IMR-90 (cell line): ENCODE results near the gene NUP93. TPM values are rescaled to one million over a fixed set of nuclear protein-coding genes. Genes with fewer than 3 reads are reported as not detected.

Source experiments
- ATAC-seq: fragments of 200-7000 bp; cut with Tn5 transposase; 2 replicates; pipeline ENCODE4 v1.9.1; 2020; ENCODE audit warnings: low read depth, mild to moderate bottlenecking, moderate library complexity
- BruUV-seq: library from RNA; stranded (reverse); fragments of 400-500 nt; replicated peaks from 2 replicates; lab custom pipeline; 2021; lab: Mats Ljungman, UMichigan
- CTCF ChIA-PET: fragments of 300-600 bp; formaldehyde crosslinking; extraction: SDS; loops from one replicate; lab custom pipeline; 2021; ENCODE audit warnings: antibody characterized with exemption; lab: Yijun Ruan, JAX
- POLR2A ChIA-PET: fragments of 300-600 bp; sonication (Branson Sonifier 250); formaldehyde crosslinking; loops from one replicate; lab custom pipeline; 2022; ENCODE audit warnings: antibody characterized with exemption; ENCODE audit not compliant: unreplicated experiment; lab: Charles Lee
- DNase-seq: peaks from one replicate; pipeline ENCODE4 v3.0.0; 2013
- H2AFZ ChIP-seq: replicated peaks from 2 replicates; pipeline ENCODE3; 2013; ENCODE audit warnings: low read length, mild to moderate bottlenecking; ENCODE audit not compliant: poor library complexity
- H2AK5ac ChIP-seq: 2 replicates; pipeline ENCODE4 v1.6.1; 2013; ENCODE audit warnings: low read depth, low read length, inconsistent platforms
- H2AK9ac ChIP-seq: replicated peaks from 2 replicates; pipeline ENCODE3; 2013; ENCODE audit warnings: mild to moderate bottlenecking, low read depth, low read length, moderate library complexity; ENCODE audit not compliant: poor library complexity
- H2BK120ac ChIP-seq: 2 replicates; pipeline ENCODE4 v1.6.1; 2013; ENCODE audit warnings: low read depth, low read length, inconsistent platforms
- H2BK15ac ChIP-seq: 3 replicates; pipeline ENCODE4 v1.6.1; 2013; ENCODE audit warnings: low read depth, low read length, inconsistent platforms
- H2BK20ac ChIP-seq: 2 replicates; pipeline ENCODE4 v1.6.1; 2013; ENCODE audit warnings: low read depth, mild to moderate bottlenecking, inconsistent platforms, low read length, moderate library complexity
- H2BK5ac ChIP-seq: 2 replicates; pipeline ENCODE4 v1.6.1; 2013; ENCODE audit warnings: mild to moderate bottlenecking, low read depth, low read length, inconsistent platforms; ENCODE audit not compliant: poor library complexity, severe bottlenecking
- H3K14ac ChIP-seq: replicated peaks from 2 replicates; pipeline ENCODE4 v1.6.1; 2013; ENCODE audit warnings: low read depth, low read length, inconsistent platforms
- H3K18ac ChIP-seq: 2 replicates; pipeline ENCODE4 v1.6.1; 2013; ENCODE audit warnings: low read depth, low read length, control low read depth
- H3K23ac ChIP-seq: 2 replicates; pipeline ENCODE4 v1.6.1; 2013; ENCODE audit warnings: low read depth, low read length, inconsistent platforms
- H3K27ac ChIP-seq: 2 replicates; pipeline ENCODE4 v1.5.1; 2013; ENCODE audit warnings: mild to moderate bottlenecking, control low read depth, low read length; ENCODE audit not compliant: insufficient read depth
- H3K27me3 ChIP-seq: 2 replicates; pipeline ENCODE4 v1.6.1; 2013; ENCODE audit warnings: low read length; ENCODE audit not compliant: control insufficient read depth, insufficient read depth
- H3K36me3 ChIP-seq: 2 replicates; pipeline ENCODE4 v1.6.1; 2013; ENCODE audit warnings: low read length, mixed read lengths; ENCODE audit not compliant: control insufficient read depth, insufficient read depth
- H3K4ac ChIP-seq: 2 replicates; pipeline ENCODE4 v1.6.1; 2013; ENCODE audit warnings: low read depth, low read length, inconsistent platforms
- H3K4me1 ChIP-seq: 2 replicates; pipeline ENCODE4 v1.6.1; 2013; ENCODE audit warnings: low read length, mixed read lengths; ENCODE audit not compliant: control insufficient read depth, insufficient read depth
- H3K4me2 ChIP-seq: 2 replicates; pipeline ENCODE4 v1.6.1; 2013; ENCODE audit warnings: low read depth, mild to moderate bottlenecking, control low read depth, low read length, moderate library complexity
- H3K4me3 ChIP-seq: 2 replicates; pipeline ENCODE4 v1.5.1; 2013; ENCODE audit warnings: low read depth, mild to moderate bottlenecking, control low read depth, low read length, moderate library complexity; ENCODE audit not compliant: insufficient read depth
- H3K56ac ChIP-seq: 2 replicates; pipeline ENCODE4 v1.6.1; 2013; ENCODE audit warnings: low read length, inconsistent platforms; ENCODE audit not compliant: insufficient read depth; ENCODE audit errors: extremely low read depth
- H3K79me1 ChIP-seq, 2 experiments: 2 replicates each; pipeline ENCODE4 v1.6.1; 2013; ENCODE audit warnings: low read length in 2 of 2, inconsistent platforms in 1 of 2, low read depth in 1 of 2
- H3K9ac ChIP-seq: 2 replicates; pipeline ENCODE4 v1.6.1; 2013; ENCODE audit warnings: low read depth, low read length, control low read depth
- H3K9me1 ChIP-seq: 2 replicates; pipeline ENCODE4 v1.6.1; 2013; ENCODE audit warnings: low read length, inconsistent platforms; ENCODE audit not compliant: insufficient read depth
- H3K9me3 ChIP-seq: 2 replicates; pipeline ENCODE4 v1.6.1; 2013; ENCODE audit warnings: low read length; ENCODE audit not compliant: control insufficient read depth, insufficient read depth
- H4K20me1 ChIP-seq: 2 replicates; pipeline ENCODE4 v1.6.1; 2013; ENCODE audit warnings: low read length, inconsistent platforms; ENCODE audit not compliant: insufficient read depth
- H4K5ac ChIP-seq: 2 replicates; pipeline ENCODE4 v1.6.1; 2013; ENCODE audit warnings: mild to moderate bottlenecking, low read depth, low read length, control low read depth
- H4K8ac ChIP-seq, 2 experiments: 2 replicates each; pipeline ENCODE4 v1.6.1; 2013; ENCODE audit warnings: low read depth in 2 of 2, low read length in 2 of 2, control low read depth in 1 of 2, inconsistent platforms in 1 of 2
- H4K91ac ChIP-seq: 2 replicates; pipeline ENCODE4 v1.6.1; 2013; ENCODE audit warnings: low read depth, low read length, inconsistent platforms; ENCODE audit not compliant: insufficient read depth
- CEBPB ChIP-seq: IDR thresholded peaks from 2 replicates; pipeline ENCODE4 v1.6.1; 2012; ENCODE audit warnings: low read depth, low read length, improper control_type of control experiment
- CHD1 ChIP-seq: IDR thresholded peaks from 2 replicates; pipeline ENCODE4 v1.6.1; 2012; ENCODE audit warnings: low read depth, low read length, improper control_type of control experiment
- FOS ChIP-seq: fragments of 150-350 bp; IDR thresholded peaks from 2 replicates; pipeline ENCODE4 v1.6.1; 2016; ENCODE audit warnings: low read depth, low read length
- MAZ ChIP-seq: IDR thresholded peaks from 2 replicates; pipeline ENCODE4 v1.6.1; 2012; ENCODE audit warnings: low read depth, mild to moderate bottlenecking, low read length, improper control_type of control experiment, moderate library complexity, borderline replicate concordance
- NFE2L2 ChIP-seq: fragments of 150-350 bp; IDR thresholded peaks from 2 replicates; pipeline ENCODE4 v1.6.1; 2016; ENCODE audit warnings: low read depth, mild to moderate bottlenecking, low read length
- SMC3 ChIP-seq: fragments of 150-350 bp; IDR thresholded peaks from 2 replicates; pipeline ENCODE4 v1.6.1; 2016; ENCODE audit warnings: low read depth, mild to moderate bottlenecking, antibody characterized with exemption, low read length, moderate library complexity
- WGBS, 2 experiments: methylation state at CpG; one replicate each; pipeline versions ENCODE4 v1.1.5 to v1.1.7; 2013; ENCODE audit warnings: missing lambda C conversion rate in 2 of 2; ENCODE audit not compliant: insufficient read length in 1 of 2; ENCODE audit errors: extremely low coverage in 2 of 2; 5-methylcytosine and 5-hydroxymethylcytosine counted together
- dilution Hi-C: fragments of 300-500 bp; cut with HindIII; formaldehyde crosslinking; loops from one replicate; pipeline ENCODE4 v1.14.3; 2018; ENCODE audit warnings: low sequenced_read_pairs; ENCODE audit not compliant: unreplicated experiment
- in situ Hi-C: fragments of 300-500 bp; cut with MboI; formaldehyde crosslinking; loops from 3 replicates; pipeline ENCODE4 v1.14.3; 2019; ENCODE audit warnings: low sequenced_read_pairs, inconsistent platforms, mixed read lengths
- intact Hi-C: fragments of 100-400 bp; cut with micrococcal nuclease; formaldehyde crosslinking; loops from 2 replicates; pipeline ENCODE4 v1.10.0; 2022
- polyA plus RNA-seq, 3 experiments: library from polyadenylated mRNA; depleted of rRNA; stranded (reverse); fragments of >200 nt; gene quantifications; 2 replicates each; pipeline ENCODE4 v1.2.3, GENCODE V29; 2012; ENCODE audit warnings: low replicate concordance in 1 of 3
- total RNA-seq: library from RNA; depleted of rRNA; stranded (reverse); fragments of >200 nt; gene quantifications from 2 replicates; pipeline ENCODE4 v1.2.3, GENCODE V29; 2012

NUP93 gene
- total and polyA plus RNA-seq, 2 of the 4 experiments (the other 2 are of a cell fraction), result 54.6 to 72.6 TPM

DNA sequence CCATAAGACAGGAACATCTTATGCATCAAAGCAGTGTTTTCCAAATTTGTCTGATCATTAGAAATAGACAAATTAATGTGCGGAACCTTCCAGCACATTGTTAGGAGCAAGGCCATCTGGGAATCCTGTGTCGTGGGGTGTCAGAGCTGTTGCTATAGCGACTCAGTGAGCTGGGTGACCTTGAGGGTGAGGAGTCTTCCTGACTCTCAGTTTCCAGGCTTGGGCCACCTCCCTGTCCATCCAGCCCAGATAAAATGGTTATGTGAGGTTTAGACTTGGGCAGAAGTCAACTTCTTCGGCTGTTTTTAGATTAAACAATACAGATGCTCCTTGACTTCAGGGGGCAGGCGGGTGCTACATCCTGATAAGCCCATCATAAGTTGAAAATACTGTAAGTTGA, 27.1 kb upstream of the NUP93 start:
- H3K4me1 ChIP-seq, result no peaks in the 10 kb centered on the region
- no peak for DNase-seq
- no CpG with 5 or more reads among the region's 5 CpGs for WGBS, 2 experiments
- H3K4ac ChIP-seq, result no peak overlapping the region
- no peak overlapping the region for H3K4me3 ChIP-seq
- no peak overlapping the region for H3K23ac ChIP-seq
- H3K9me3 ChIP-seq, result no peaks in the 10 kb centered on the region
- no peak for TF ChIP-seq CEBPB
- no peak for TF ChIP-seq FOS
- no peak for TF ChIP-seq SMC3
- TF ChIP-seq CHD1, result no peak
- no peak for TF ChIP-seq MAZ
- TF ChIP-seq NFE2L2, result no peak
- CTCF ChIA-PET, result interaction anchor here (0.7 to 1.7 kb wide), 9 partner anchors 16 to 367 kb away, joined by 3 to 13 read pairs (median 5); no protein-coding TSS in a partner anchor
- H3K27me3 ChIP-seq, result no peaks in the 10 kb centered on the region; the same call in 1 of the 2 replicates
- H2BK5ac ChIP-seq, result no peak overlapping the region
- no peak overlapping the region for H4K8ac ChIP-seq
- H3K9me1 ChIP-seq, result no peaks in the 10 kb centered on the region; the same call in 1 of the 2 replicates
- no peak overlapping the region for H3K27ac ChIP-seq
- no peak overlapping the region for H4K91ac ChIP-seq
- POLR2A ChIA-PET, result interaction anchor here (0.6 kb wide), 1 partner anchor 33 kb away, joined by 3 read pairs; no protein-coding TSS in a partner anchor
- dilution Hi-C loops (no loop called here), in situ Hi-C loops (loop anchor here (5.0 to 25.0 kb wide), 2 partner anchors 126 to 766 kb away; no protein-coding TSS in a partner anchor), intact Hi-C loops (loop anchor here (1.0 to 5.0 kb wide), 6 partner anchors 102 to 761 kb away; partner anchors contain the start of genes NUDT21 and OGFOD1)
- no peaks in the 10 kb centered on the region for H3K79me1 ChIP-seq
- H4K5ac ChIP-seq, result no peak overlapping the region
- H2AK9ac ChIP-seq, result no peak overlapping the region
- no peak overlapping the region for H3K56ac ChIP-seq
- H3K4me2 ChIP-seq, result no peak overlapping the region
- BruUV-seq, result no TSS peak
- H2AFZ ChIP-seq, result no peak overlapping the region
- no peak overlapping the region for H2BK15ac ChIP-seq
- no peak overlapping the region for H3K9ac ChIP-seq
- no peak overlapping the region for H2BK20ac ChIP-seq
- no peak overlapping the region for H3K14ac ChIP-seq
- no peak overlapping the region for H2AK5ac ChIP-seq
- no peaks in the 10 kb centered on the region for H3K36me3 ChIP-seq
- ATAC-seq, result no peak
- H2BK120ac ChIP-seq, result no peak overlapping the region
- H4K20me1 ChIP-seq, result no peaks in the 10 kb centered on the region
- H3K18ac ChIP-seq, result no peak overlapping the region
